Naive thymus-derived CD8-positive, alpha-beta T cell (primary cell): ENCODE data around the gene FOXB1. TPM values are rescaled to one million over a fixed set of nuclear protein-coding genes. Genes with fewer than 3 reads are reported as not detected.

Experiments
- ATAC-seq, 2 donors: fragments of 150-1000 bp; cut with Tn5 transposase in 1 of 2; sonication (Bioruptor Pico), chemical (Tn5 transposase) in 1 of 2; 1 replicate in 1 of 2; 2 replicates in 1 of 2; pipeline ENCODE4 v1.10.0; 2021; ENCODE audit warnings: mild to moderate bottlenecking in 2 of 2, moderate library complexity in 2 of 2
- POLR2A ChIA-PET: fragments of 350-600 bp; sonication (Branson Sonifier 250); formaldehyde crosslinking; loops from one replicate; lab custom pipeline; 2021; ENCODE audit warnings: antibody characterized with exemption; lab: Charles Lee
- DNase-seq, 10 donors: peaks; one replicate each; pipeline versions ENCODE4 v3.0.0 to v3.0.0-alpha.2; 2020 to 2022
- H3K27ac Mint-ChIP-seq, 10 donors: one replicate each; pipeline ENCODE4 v1.8.0; 2020 to 2022; ENCODE audit warnings: mild to moderate bottlenecking in 10 of 10, mixed read lengths in 10 of 10, moderate library complexity in 4 of 10, inconsistent platforms in 1 of 10
- H3K27me3 Mint-ChIP-seq, 5 donors: one replicate each; pipeline ENCODE4 v1.8.0; 2021 to 2022; ENCODE audit warnings: mixed read lengths in 5 of 5
- H3K36me3 Mint-ChIP-seq, 3 donors: one replicate each; pipeline ENCODE4 v1.8.0; 2020 to 2022; ENCODE audit warnings: mixed read lengths in 3 of 3, mild to moderate bottlenecking in 2 of 3, inconsistent platforms in 1 of 3
- H3K4me1 Mint-ChIP-seq, 4 donors: one replicate each; pipeline ENCODE4 v1.8.0; 2021 to 2022; ENCODE audit warnings: mixed read lengths in 4 of 4
- H3K4me3 Mint-ChIP-seq, 10 donors: one replicate each; pipeline ENCODE4 v1.8.0; 2020 to 2022; ENCODE audit warnings: mild to moderate bottlenecking in 10 of 10, mixed read lengths in 10 of 10, moderate library complexity in 6 of 10, inconsistent platforms in 1 of 10
- H3K9me3 Mint-ChIP-seq, 9 donors: one replicate each; pipeline ENCODE4 v1.8.0; 2020 to 2022; ENCODE audit warnings: mixed read lengths in 9 of 9, mild to moderate bottlenecking in 3 of 9, inconsistent platforms in 1 of 9, moderate library complexity in 1 of 9
- polyA plus RNA-seq, 3 donors: library from polyadenylated mRNA; unstranded; fragments of 300-500 nt; fragmentation: Illumina TruSeq; gene quantifications; one replicate each; pipeline ENCODE4 v1.2.3, GENCODE V29; 2021
- total RNA-seq, 8 experiments: library from RNA in 2 of 8; stranded (reverse) in 2 of 8; gene quantifications; one replicate each; pipeline ENCODE4 v1.2.3 and lab custom pipeline; 2021 to 2026

Gene FOXB1
- total and polyA plus RNA-seq, 5 experiments from 2014 or later = 0.09 to 0.25 (median 0.13) TPM; not detected in 2

DNA sequence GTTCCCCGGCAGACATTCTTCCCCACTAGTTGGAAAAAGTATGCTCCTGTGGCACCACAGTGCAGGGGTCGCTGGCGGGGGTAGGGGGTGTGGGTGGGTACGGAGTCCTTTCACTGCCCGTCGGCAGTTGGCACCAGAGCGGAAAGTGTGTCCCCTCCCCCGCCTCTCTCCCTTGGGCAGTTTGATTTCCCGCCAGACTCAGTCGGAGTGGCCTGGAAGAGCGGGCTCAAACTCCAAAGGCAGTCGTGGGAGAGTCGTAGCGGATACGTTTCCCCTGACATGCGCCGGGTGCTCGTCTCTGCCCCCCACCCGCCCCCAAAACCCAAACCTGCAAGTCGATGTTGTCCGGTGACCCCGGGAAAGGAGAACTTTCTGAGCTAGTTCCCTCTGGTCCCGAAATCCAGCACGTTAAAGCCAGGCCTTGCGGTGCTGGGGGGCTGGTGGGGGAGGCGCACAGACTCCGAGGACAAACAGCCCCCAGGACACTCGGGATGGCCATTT, 4.4 kb upstream of the FOXB1 start:
- POLR2A ChIA-PET = interaction anchor here (0.6 to 1.4 kb wide), 3 partner anchors 12 to 96 kb away, joined by 3 to 4 read pairs (median 3); no protein-coding TSS in a partner anchor
- Mint-ChIP-seq H3K4me1 (peaks cover 16 to 66% (median 33%) of the 10 kb centered on the region in 4 donors), H3K9me3 (peaks cover 8 to 33% (median 21%) of the 10 kb centered on the region in 9 donors), H3K27me3 (peaks cover 68 to 97% (median 81%) of the 10 kb centered on the region in 5 donors), H3K36me3 (peaks cover 2 to 18% (median 16%) of the 10 kb centered on the region in 3 donors), H3K27ac (peak overlapping the region in 2 of 10 donors; percentile 72 to 79), H3K4me3 (peak overlapping the region in 3 of 10 donors; percentile 3 to 26 (median 14))
- ATAC-seq (no peak), DNase-seq (no peak)

DNA sequence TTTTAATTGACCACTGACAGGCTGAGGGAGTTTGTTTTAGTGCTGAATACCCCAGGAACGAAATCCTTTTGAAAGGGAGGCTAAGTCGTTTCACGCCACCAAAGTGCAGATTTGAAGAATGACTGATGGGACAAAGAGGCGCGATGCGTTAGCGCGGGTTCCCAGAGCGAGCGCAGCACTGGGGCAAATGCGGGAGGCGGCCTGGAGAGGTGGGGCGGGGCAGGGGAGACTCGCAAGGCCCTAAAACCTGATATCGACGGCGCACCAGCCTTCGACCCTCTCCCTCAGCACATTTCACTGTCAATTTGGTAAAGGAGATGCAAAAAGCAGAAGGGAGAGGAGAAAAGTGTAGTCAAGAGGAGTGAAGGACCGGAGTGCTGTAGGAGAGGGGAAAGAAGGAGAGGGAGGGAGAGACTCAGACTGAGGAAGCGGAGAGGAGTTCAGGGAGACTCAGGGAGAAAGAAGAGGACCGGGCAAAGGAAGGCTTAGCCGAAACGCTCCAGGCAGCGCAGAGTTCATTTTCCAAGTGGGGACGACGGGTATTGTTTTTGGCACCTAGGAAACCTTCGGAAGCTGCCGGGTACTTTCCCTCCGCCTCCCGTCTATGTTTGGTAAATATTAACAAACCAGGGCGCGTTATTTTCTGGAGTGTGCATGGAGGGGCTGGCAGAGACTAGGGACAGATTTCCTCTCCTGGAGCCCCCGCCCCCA, 3.8 kb upstream of the FOXB1 start:
- Mint-ChIP-seq H3K27me3 (peaks cover 67 to 98% (median 79%) of the 10 kb centered on the region in 5 donors), H3K36me3 (peaks cover 2 to 18% (median 15%) of the 10 kb centered on the region in 3 donors), H3K4me3 (peak overlapping the region in 2 of 10 donors; percentile 29 to 46), H3K9me3 (peaks cover 8 to 35% (median 21%) of the 10 kb centered on the region in 9 donors), H3K4me1 (peaks cover 19 to 68% (median 36%) of the 10 kb centered on the region in 4 donors), H3K27ac (peak overlapping the region in 5 of 10 donors; percentile 39 to 79 (median 53))
- POLR2A ChIA-PET = interaction anchor here (0.6 to 1.4 kb wide), 3 partner anchors 12 to 96 kb away, joined by 3 to 4 read pairs (median 3); no protein-coding TSS in a partner anchor
- ATAC-seq (no peak), DNase-seq (peak in 1 of 10 donors; percentile 14)

DNA sequence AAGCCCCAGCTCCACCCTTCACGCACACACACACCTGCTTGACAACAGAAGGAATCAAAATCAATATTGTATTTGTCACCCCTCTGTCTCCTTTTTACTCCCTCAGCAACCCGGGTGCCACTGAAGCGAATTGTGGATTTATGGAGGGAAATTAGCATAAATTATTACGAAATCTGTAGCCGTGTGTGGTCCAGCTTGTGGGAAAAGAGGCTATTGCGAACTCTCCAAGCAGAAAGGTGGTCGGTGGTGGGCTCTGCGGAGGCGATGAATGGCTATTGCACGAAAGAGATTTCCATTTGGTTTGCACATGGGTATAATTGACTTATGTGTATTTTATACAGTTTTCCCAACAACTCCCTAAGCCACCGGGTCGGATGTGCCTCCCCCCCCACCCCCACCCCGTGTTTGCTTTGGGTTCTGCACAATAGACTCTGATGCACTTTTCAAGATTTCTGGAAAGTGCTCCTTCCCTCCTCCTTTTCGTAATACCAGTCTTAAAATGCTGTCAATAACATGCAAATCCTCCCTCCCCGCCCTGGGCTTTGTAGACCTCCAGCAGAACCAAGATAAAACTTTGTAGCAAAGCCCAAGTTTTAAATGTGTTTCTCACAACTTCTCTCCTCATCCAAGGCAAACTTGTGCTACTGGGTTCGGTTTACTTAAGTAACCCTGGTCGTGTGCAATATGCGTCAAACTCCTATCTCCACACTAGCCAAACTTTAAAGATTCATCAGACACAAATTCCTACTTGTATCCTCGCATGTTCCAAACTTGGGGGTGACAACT, 3.1 kb upstream of the FOXB1 start:
- H3K27me3 Mint-ChIP-seq = peaks cover 62 to 99% (median 79%) of the 10 kb centered on the region in 5 donors
- peak in 1 of 10 donors; percentile 11 for DNase-seq
- peaks cover 2 to 18% (median 18%) of the 10 kb centered on the region in 3 donors for H3K36me3 Mint-ChIP-seq
- peak overlapping the region in 4 of 10 donors; percentile 21 to 77 (median 72) for H3K27ac Mint-ChIP-seq
- no peak for ATAC-seq
- POLR2A ChIA-PET = no interaction called here
- H3K9me3 Mint-ChIP-seq = peaks cover 8 to 35% (median 21%) of the 10 kb centered on the region in 9 donors
- peak overlapping the region in 3 of 10 donors; percentile 29 to 37 (median 32) for H3K4me3 Mint-ChIP-seq
- H3K4me1 Mint-ChIP-seq = peaks cover 22 to 75% (median 42%) of the 10 kb centered on the region in 4 donors

DNA sequence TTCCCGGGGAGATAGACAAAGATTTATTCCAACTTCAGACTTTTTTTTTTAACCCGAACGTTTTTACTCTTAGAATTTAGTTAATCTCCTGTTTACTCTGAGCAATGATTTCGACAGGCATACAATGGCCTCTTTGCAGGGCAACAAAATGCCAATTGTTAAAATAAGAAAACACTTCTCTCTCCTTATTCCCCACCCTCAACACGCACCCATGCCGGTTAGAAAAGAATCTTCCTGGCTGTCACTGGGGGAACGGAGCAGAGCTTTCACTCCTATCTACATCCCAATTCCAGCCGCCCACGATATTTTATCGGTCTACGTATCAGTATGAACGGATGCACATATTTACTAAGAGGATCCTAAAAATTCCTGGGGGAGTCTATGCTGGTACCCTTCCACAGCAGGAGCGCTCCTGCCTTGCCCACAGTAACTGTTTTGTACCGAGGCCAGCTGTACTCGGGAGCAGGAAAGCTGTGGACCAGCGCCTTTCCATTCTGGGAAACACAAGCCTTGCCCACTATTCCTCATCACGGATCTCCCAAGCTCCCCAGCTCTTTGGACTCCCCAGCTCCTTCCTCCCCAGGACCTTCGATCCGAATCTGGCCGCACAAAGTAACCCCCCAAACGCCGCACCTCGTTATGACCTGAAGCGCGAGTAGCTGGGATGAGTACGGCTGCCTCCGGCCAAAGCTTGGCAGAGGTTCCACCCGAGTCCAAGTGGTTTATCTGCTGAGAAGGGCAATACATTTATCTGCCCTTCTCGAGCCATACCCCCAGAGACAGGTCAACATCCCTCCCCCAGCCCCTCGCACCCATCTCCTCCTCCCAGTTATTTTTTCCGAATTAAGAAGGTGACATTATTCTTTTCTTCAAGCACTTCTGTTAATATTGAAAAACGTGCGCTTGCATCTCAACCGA, 2.2 kb upstream of the FOXB1 start:
- Mint-ChIP-seq H3K27me3 (peaks cover 62 to 99% (median 82%) of the 10 kb centered on the region in 5 donors), H3K4me1 (peaks cover 27 to 78% (median 43%) of the 10 kb centered on the region in 4 donors), H3K27ac (peak overlapping the region in 5 of 10 donors; percentile 1 to 88 (median 68)), H3K36me3 (peaks cover 2 to 22% (median 18%) of the 10 kb centered on the region in 3 donors), H3K9me3 (peaks cover 8 to 35% (median 21%) of the 10 kb centered on the region in 9 donors), H3K4me3 (peak overlapping the region in 4 of 10 donors; percentile 31 to 48 (median 36))
- no peak for ATAC-seq
- peak in 1 of 10 donors; percentile 8 for DNase-seq
- POLR2A ChIA-PET = interaction anchor here (0.6 kb wide), 1 partner anchor 1279 kb away, joined by 3 read pairs; no protein-coding TSS in a partner anchor

DNA sequence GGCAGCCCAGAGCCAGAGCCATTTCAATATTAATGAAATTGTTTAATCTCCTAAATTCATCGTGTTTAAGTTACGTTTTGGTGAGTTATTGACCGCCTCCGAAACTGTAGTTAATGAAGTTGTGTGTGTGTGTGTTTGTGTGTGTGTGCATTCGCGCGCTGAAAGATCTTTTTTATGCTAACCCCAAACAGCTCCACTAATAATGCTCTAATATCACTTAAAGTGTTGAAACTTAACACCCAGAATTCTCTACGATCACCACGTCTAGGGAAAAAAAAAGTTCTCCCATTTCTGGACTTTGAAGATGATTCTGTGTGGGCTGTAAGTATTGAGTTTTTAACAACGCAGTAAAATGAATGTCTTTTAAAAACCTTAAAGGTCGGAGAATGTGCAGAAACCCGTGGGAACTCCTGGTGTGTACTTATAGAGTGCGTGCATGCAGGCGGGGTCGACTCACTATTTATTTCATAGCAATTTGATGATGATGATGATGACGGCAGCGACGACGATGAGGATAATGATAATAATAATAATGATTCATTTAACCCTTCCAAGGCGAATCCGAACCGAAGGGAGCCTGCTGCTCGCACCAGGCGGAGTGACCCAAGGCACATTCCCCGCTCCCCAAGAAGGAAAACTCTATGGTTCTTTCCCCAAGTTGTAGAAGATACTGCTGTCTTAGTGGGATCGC, 1.4 kb upstream of the FOXB1 start:
- POLR2A ChIA-PET = interaction anchor here (0.6 to 2.8 kb wide), 2 partner anchors 9 to 1280 kb away, joined by 3 to 18 read pairs; no protein-coding TSS in a partner anchor
- no peak for DNase-seq

DNA sequence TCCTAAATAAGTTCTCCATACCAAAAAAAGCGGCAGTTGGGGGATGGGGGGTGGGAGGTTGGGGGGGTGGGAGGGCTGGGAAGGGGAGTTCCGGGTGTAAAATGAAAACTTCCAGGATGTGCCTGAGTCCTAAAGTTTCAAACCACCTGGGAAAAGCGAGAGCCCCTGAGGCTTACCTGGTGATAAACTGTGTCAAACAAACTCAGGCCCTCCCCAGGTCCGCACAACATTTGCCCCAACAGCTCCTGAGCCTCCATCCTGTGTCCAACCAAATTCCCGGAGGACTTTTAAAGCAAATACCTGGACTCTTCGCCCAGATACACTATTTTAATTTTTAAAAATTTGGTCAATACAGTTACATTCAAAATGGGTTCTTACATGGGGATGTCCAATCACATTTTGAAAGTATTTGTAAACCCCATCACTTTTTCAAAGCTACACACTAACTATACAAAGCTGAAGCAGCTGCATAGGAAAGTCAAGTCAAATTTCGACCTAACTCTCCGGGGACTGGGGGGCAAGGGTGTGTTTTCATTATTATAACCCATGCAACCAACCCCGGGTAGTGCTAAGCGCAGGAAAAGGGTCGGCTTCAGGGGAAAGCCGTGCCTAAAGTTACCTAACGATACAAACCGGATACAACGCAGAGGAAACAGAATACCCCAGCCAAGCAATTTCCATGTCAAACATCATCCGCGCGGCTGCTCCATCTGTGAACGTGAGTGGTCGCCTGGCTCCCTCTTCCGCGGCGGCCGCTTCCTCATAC, 685 bp upstream of the FOXB1 start:
- ATAC-seq = peak; percentile 24 to 27
- peaks cover 65 to 99% (median 73%) of the 10 kb centered on the region in 5 donors for H3K27me3 Mint-ChIP-seq

More for the DNA sequence above, 1.4 kb upstream of the FOXB1 start:
- Mint-ChIP-seq H3K9me3 (peaks cover 8 to 35% (median 21%) of the 10 kb centered on the region in 9 donors), H3K4me3 (peak overlapping the region in 8 of 10 donors; percentile 11 to 48 (median 32)), H3K4me1 (peaks cover 23 to 70% (median 39%) of the 10 kb centered on the region in 4 donors), H3K36me3 (peaks cover 2 to 22% (median 18%) of the 10 kb centered on the region in 3 donors), H3K27me3 (peaks cover 63 to 99% (median 74%) of the 10 kb centered on the region in 5 donors), H3K27ac (peak overlapping the region in 5 of 10 donors; percentile 1 to 88 (median 68))
- no peak for ATAC-seq

DNA sequence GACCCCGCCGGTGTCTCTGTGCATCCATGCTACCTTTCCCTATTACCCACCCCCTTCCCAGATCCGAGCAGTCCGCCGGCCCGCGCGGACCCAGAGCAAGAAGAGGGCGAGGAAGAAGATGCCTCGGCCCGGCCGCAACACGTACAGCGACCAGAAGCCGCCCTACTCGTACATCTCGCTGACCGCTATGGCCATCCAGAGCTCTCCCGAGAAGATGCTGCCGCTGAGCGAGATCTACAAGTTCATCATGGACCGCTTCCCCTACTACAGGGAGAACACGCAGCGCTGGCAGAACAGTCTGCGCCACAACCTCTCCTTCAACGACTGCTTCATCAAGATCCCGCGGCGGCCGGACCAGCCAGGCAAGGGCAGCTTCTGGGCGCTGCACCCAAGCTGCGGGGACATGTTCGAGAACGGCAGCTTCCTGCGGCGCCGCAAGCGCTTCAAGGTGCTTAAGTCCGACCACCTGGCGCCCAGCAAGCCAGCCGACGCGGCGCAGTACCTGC, 788 bp downstream of the FOXB1 start:
- POLR2A ChIA-PET = interaction anchor here (1.1 to 2.8 kb wide), 2 partner anchors 11 to 21 kb away, joined by 4 to 18 read pairs; no protein-coding TSS in a partner anchor
- Mint-ChIP-seq H3K36me3 (peaks cover 2 to 20% (median 18%) of the 10 kb centered on the region in 3 donors), H3K4me3 (peak overlapping the region; percentile 82 to 96 (median 91)), H3K4me1 (peaks cover 23 to 70% (median 36%) of the 10 kb centered on the region in 4 donors), H3K27ac (peak overlapping the region in 6 of 10 donors; percentile 31 to 75 (median 64)), H3K9me3 (peaks cover 8 to 38% (median 21%) of the 10 kb centered on the region in 9 donors), H3K27me3 (peaks cover 64 to 99% (median 78%) of the 10 kb centered on the region in 5 donors)
- peak in 1 of 2 donors; percentile 5 for ATAC-seq
- DNase-seq = peak in 2 of 10 donors; percentile 25 to 28

More for the DNA sequence above, 685 bp upstream of the FOXB1 start:
- peaks cover 8 to 35% (median 21%) of the 10 kb centered on the region in 9 donors for H3K9me3 Mint-ChIP-seq
- peak overlapping the region in 2 of 10 donors; percentile 44 to 46 for H3K27ac Mint-ChIP-seq
- H3K4me3 Mint-ChIP-seq = peak overlapping the region; percentile 44 to 96 (median 72)
- H3K4me1 Mint-ChIP-seq = peaks cover 23 to 63% (median 39%) of the 10 kb centered on the region in 4 donors
- POLR2A ChIA-PET = interaction anchor here (0.8 to 2.8 kb wide), 4 partner anchors 9 to 122 kb away, joined by 3 to 18 read pairs (median 4); no protein-coding TSS in a partner anchor
- DNase-seq = peak in 1 of 10 donors; percentile 39
- peaks cover 2 to 22% (median 18%) of the 10 kb centered on the region in 3 donors for H3K36me3 Mint-ChIP-seq

DNA sequence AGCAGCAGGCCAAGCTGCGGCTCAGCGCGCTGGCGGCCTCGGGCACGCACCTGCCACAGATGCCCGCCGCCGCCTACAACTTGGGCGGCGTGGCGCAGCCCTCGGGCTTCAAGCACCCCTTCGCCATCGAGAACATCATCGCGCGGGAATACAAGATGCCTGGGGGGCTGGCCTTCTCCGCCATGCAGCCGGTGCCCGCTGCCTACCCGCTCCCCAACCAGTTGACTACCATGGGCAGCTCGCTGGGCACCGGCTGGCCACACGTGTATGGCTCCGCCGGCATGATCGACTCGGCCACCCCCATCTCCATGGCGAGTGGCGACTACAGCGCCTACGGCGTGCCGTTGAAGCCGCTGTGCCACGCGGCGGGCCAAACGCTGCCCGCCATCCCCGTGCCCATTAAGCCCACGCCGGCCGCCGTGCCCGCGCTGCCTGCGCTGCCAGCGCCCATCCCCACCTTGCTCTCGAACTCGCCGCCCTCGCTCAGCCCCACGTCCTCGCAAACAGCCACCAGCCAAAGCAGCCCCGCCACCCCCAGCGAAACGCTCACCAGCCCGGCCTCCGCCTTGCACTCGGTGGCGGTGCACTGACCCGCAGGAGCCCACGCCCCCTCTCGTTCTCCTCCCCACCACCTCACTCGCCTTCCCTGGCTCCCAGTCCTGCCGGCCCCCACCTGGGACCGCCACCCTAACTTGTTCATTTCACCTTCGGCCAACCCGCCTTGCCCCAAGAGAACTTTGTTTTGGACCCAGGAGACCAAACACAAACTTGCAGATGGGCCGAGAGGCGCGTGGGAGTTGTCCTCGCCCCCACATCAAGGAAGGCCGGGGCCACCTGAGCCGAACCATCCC, 1.5 kb downstream of the FOXB1 start:
- H3K4me1 Mint-ChIP-seq = peaks cover 20 to 64% (median 33%) of the 10 kb centered on the region in 4 donors

More for the DNA sequence above, 1.5 kb downstream of the FOXB1 start:
- H3K9me3 Mint-ChIP-seq = peaks cover 8 to 32% (median 21%) of the 10 kb centered on the region in 9 donors
- H3K36me3 Mint-ChIP-seq = peaks cover 2 to 18% (median 17%) of the 10 kb centered on the region in 3 donors
- peak overlapping the region; percentile 82 to 96 (median 91) for H3K4me3 Mint-ChIP-seq
- DNase-seq (peak in 1 of 10 donors; percentile 14), ATAC-seq (peak; percentile 14 to 15)
- POLR2A ChIA-PET = interaction anchor here (1.7 to 2.8 kb wide), 2 partner anchors 11 to 28 kb away, joined by 8 to 18 read pairs; no protein-coding TSS in a partner anchor
- peaks cover 65 to 99% (median 80%) of the 10 kb centered on the region in 5 donors for H3K27me3 Mint-ChIP-seq
- H3K27ac Mint-ChIP-seq = peak overlapping the region; percentile 15 to 89 (median 84)
